Ascending aorta (tissue), 2 donors: ENCODE data around the gene DUOX2. TPM values are rescaled to one million over a fixed set of nuclear protein-coding genes. Genes with fewer than 3 reads are reported as not detected.
"Not testable (repeated sequence)": the region's sequence is repeated elsewhere in the genome, so short reads cannot be mapped to it uniquely, and the experiment has no call there.

ENCODE experiments used
- DNase-seq, 2 donors: peaks; one replicate each; pipeline ENCODE4 v3.0.0-alpha.2; 2019; ENCODE audit warnings: low spot score in 2 of 2
- H3K27ac ChIP-seq, 2 donors: fragments of 200-600 bp; sonication (generic); one replicate each; pipeline ENCODE4 v1.5.1; 2016 to 2017; ENCODE audit warnings: mild to moderate bottlenecking in 1 of 2
- H3K27me3 ChIP-seq: fragments of 200-600 bp; sonication (generic); one replicate; pipeline ENCODE4 v1.5.1; 2017
- H3K36me3 ChIP-seq, 2 donors: fragments of 200-600 bp; sonication (generic); one replicate each; pipeline ENCODE4 v1.5.1; 2016
- H3K4me1 ChIP-seq, 2 donors: fragments of 200-600 bp; sonication (generic); one replicate each; pipeline ENCODE4 v1.5.1; 2016 to 2017; ENCODE audit warnings: mild to moderate bottlenecking in 1 of 2
- H3K4me3 ChIP-seq, 2 donors: fragments of 200-600 bp; sonication (generic); one replicate each; pipeline ENCODE4 v1.5.1; 2016 to 2017; ENCODE audit warnings: mild to moderate bottlenecking in 1 of 2
- H3K9me3 ChIP-seq, 2 donors: fragments of 200-600 bp; sonication (generic); one replicate each; pipeline ENCODE4 v1.5.1; 2016
- intact Hi-C: fragments of 100-400 bp; cut with DNase I; formaldehyde crosslinking; loops from one replicate; pipeline ENCODE4 v1.15.1; 2023
- total RNA-seq: library from RNA; depleted of rRNA; stranded (reverse); fragments of >200 nt; gene quantifications from one replicate; pipeline ENCODE4 v1.1.0, GENCODE V29; 2016
- TF ChIP-seq, protein P1 (sequence below), 3 experiments: fragments of 200-600 bp in 2 of 3; fragments of 450-650 bp in 1 of 3; sonication (generic) in 2 of 3; IDR thresholded peaks; one replicate each; pipeline ENCODE4 v1.5.1; 2016 to 2019; ENCODE audit warnings: antibody characterized with exemption in 3 of 3, mild to moderate bottlenecking in 1 of 3, moderate library complexity in 1 of 3

The DUOX2 gene
- total RNA-seq, 1 donor from 2014 or later = 2.3 TPM

DNA sequence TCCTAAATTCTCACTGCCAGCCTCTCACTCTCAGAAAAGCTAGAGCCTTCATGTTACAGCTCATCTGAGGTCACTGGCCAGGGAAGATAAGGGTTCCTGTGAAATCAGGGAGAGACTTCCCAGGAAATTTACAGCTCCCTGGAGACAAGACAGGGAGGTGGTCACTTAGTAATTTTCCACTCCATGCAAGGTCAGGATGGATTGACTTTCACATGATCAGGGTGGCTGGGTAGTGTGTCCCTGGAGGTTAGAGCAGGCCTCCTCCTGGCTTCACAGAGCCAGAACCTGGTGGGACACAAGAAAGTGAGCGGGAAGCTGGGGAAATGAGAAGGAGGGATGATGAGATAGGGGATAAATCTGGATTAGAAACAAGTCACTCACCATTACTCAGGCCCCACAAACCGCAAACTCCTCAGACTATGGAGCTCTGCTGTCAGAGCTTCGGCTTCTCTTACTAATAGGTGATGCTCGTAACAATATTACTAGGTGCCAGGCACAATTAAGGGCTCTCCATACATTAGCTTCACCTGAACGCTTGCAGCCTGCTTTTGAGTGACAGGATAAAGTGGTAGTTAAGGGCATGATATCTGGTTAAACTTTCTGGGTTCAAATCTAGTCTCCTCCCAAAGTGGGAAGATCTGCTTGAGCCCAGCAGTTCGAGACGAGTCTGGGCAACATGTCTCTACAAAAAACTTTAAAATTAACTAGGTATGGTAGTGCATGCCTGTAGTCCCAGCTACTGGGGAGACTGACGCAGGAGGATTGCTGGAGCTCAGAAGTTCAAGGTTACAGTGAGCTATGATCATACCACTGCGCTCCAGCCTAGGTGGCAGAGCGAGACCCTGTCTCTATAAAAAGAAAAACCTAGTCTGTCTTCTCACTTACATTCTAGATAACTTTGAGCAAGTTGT is 24.9 kb downstream of the DUOX2 start:
- Histone ChIP-seq H3K27ac (no peak overlapping the region), H3K27me3 (no peaks in the 10 kb centered on the region), H3K4me1 (no peaks in the 10 kb centered on the region), H3K4me3 (no peak overlapping the region), H3K36me3 (no peaks in the 10 kb centered on the region), H3K9me3 (no peaks in the 10 kb centered on the region)
- TF ChIP-seq, protein P1, sequence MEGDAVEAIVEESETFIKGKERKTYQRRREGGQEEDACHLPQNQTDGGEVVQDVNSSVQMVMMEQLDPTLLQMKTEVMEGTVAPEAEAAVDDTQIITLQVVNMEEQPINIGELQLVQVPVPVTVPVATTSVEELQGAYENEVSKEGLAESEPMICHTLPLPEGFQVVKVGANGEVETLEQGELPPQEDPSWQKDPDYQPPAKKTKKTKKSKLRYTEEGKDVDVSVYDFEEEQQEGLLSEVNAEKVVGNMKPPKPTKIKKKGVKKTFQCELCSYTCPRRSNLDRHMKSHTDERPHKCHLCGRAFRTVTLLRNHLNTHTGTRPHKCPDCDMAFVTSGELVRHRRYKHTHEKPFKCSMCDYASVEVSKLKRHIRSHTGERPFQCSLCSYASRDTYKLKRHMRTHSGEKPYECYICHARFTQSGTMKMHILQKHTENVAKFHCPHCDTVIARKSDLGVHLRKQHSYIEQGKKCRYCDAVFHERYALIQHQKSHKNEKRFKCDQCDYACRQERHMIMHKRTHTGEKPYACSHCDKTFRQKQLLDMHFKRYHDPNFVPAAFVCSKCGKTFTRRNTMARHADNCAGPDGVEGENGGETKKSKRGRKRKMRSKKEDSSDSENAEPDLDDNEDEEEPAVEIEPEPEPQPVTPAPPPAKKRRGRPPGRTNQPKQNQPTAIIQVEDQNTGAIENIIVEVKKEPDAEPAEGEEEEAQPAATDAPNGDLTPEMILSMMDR (IDR thresholded peaks at IDR 0.05) = no peak
- intact Hi-C loops = no loop called here
- DNase-seq = no peak

DNA sequence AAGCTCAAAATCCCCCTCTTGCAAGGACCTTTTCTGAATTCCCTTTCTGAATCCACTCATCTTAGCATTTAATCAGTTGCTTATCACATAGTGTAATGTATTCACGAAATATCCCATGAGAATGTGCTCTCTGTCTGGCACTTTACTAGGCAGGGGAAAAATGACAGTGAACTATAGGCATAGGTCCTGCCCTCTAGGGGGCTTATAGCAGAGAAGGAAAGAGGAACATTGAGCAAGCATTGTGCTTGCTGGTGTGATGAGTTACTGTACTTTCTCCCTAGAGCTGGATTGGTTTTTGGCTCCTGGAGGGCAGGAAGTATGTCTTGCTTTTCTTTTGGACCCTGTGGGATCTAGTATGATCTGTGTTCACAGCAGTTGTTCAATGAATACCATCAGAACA is 26.5 kb downstream of the DUOX2 start:
- Histone ChIP-seq H3K27ac (no peak overlapping the region), H3K27me3 (no peaks in the 10 kb centered on the region), H3K36me3 (no peaks in the 10 kb centered on the region), H3K4me1 (no peaks in the 10 kb centered on the region), H3K4me3 (no peak overlapping the region), H3K9me3 (no peaks in the 10 kb centered on the region)
- TF ChIP-seq, protein P1 (IDR thresholded peaks at IDR 0.05) = no peak
- intact Hi-C loops = no loop called here
- no peak for DNase-seq

DNA sequence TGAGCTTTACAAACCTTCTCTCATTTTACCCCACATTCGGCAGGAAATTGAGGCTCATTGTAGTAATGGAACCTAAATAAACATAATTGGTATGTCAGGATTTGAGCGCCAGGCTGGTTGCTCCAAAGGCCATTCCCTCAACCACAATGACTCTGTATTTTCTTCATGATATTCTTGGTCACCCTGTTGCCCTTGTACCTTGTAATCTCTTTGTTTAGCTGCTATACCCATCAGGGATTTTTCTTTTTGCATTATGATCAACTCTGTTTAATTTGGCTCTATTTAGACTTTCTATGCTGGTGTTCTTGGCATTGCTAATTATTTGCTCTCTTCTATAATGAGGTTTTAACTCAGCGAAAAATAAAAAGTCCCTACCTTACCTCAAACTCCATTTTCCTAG is 29.8 kb downstream of the DUOX2 start:
- Histone ChIP-seq H3K4me1 (no peaks in the 10 kb centered on the region), H3K27me3 (no peaks in the 10 kb centered on the region), H3K4me3 (no peak overlapping the region), H3K36me3 (no peaks in the 10 kb centered on the region), H3K9me3 (no peaks in the 10 kb centered on the region), H3K27ac (no peak overlapping the region)
- intact Hi-C loops = no loop called here
- TF ChIP-seq, protein P1 (IDR thresholded peaks at IDR 0.05) = no peak
- no peak for DNase-seq

DNA sequence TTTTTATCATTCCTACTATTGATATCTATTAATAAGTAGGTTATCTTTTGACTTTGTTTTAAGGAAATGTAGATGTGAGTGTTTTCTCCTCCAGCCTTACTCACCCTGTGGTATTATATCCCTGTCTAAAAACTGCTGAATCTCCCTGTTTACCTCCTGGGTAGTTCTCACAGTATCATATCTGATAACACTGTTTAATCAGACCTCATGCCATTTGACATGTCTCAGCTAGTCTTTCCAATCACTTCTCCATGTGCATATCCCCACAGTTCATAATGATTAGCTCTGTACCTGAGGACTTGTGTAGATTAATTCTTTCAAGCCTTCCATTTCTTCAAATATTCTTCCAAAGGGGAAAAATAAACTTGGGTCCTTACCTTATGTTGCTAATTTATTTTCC is 30.7 kb downstream of the DUOX2 start:
- TF ChIP-seq, protein P1 (IDR thresholded peaks at IDR 0.05) = no peak
- intact Hi-C loops = no loop called here
- no peak overlapping the region for H3K4me3 ChIP-seq
- no peaks in the 10 kb centered on the region for H3K9me3 ChIP-seq
- H3K27me3 ChIP-seq = no peaks in the 10 kb centered on the region
- no peak for DNase-seq
- H3K27ac ChIP-seq = no peak overlapping the region
- no peaks in the 10 kb centered on the region for H3K36me3 ChIP-seq
- H3K4me1 ChIP-seq = no peaks in the 10 kb centered on the region

DNA sequence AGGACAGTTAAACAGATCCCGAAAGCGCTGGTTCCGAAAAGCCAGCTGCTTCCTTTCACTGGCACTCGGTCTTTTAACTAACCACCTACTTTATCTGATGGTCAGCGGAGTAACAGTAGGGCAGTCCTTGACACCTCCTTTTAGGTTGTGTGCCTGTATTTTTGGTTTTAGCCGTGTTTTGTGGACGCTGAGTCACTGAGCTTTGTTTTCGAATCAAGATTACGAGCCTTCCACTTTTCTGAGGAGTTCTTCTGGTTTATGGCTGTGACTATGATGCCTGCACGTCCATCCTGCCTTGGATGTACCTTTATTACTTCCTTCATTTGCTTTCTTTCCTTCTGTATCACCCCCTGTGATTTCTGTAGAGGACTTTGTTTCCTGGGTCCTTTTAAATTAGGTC is 31.6 kb downstream of the DUOX2 start:
- H3K36me3 ChIP-seq, intact Hi-C loops, DNase-seq, H3K27ac ChIP-seq, H3K9me3 ChIP-seq, H3K27me3 ChIP-seq, H3K4me3 ChIP-seq, H3K4me1 ChIP-seq: not testable (repeated sequence)

DNA sequence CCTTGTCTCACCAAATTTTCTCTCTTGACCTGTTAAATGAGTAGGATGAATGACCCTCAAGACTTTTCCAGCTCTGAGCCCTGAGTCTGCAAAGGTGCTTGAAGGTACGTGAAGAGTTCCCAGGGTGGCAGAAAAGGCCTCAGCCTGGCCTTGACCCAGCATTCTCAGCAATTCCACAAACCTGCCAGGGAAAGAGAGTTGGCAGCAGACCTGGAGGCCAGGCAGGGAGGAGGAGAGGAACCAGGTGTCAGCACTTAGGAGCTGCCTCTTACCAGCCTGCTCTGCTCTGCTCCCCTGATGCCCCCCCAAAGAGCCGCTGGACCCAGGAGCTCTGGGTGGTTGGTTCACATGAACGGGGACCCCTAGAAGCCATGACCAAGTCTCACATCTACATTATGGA is 33.4 kb downstream of the DUOX2 start:
- H3K27ac ChIP-seq, H3K4me3 ChIP-seq, H3K36me3 ChIP-seq, intact Hi-C loops, H3K9me3 ChIP-seq, H3K4me1 ChIP-seq, H3K27me3 ChIP-seq, DNase-seq: not testable (repeated sequence)

DNA sequence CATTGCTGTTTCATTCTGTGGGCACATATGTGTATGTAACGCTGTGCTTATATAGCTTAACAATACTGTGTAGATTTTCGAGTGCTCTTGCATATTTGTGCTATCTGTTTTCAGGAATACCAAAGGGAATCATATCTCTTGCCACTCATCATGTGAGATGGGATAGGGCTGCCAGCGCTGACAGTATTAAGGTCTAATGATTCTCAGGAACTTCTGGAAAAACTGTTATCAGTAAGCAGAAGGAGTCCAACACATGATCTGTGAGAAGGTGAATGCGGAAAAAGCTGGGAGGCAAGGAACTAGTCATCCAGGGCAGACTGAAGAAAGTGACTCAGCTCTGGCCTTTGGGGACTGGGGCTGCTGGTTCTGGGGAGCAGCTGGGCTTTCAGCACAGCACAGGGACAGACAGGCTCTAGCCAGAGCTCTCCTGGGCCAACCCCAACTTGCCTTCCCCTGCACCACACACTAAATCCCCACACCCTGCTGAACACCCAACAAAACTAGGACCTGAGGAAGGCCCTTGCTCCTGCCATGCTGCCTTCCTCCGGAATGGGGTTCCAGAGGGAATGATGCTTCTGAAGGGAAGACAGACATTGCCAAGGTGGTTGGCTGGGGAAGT is 34.2 kb downstream of the DUOX2 start:
- H3K27ac ChIP-seq, H3K9me3 ChIP-seq, intact Hi-C loops, DNase-seq, H3K4me1 ChIP-seq, H3K27me3 ChIP-seq, H3K36me3 ChIP-seq, H3K4me3 ChIP-seq: not testable (repeated sequence)

DNA sequence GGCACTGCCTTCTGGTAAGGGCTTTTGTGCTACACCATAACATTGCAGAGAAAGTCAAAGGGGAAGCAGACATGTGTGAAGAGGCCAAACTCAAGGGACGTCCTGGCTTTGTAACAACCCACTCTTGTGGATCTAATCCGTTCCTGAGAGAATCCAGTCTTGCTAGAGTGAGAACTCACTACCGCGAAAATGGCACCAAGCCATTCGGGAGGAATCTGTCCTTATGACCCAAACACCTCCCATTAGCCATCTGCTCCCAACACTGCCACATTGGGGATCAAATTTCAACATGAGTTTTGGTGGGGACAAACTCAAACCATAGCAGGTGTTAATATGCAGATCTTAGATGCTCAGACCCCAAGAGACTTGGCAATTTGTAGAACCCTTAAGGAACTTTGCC is 34.8 kb downstream of the DUOX2 start:
- intact Hi-C loops, H3K4me3 ChIP-seq, H3K36me3 ChIP-seq, H3K27me3 ChIP-seq, H3K9me3 ChIP-seq, DNase-seq, H3K27ac ChIP-seq, H3K4me1 ChIP-seq: not testable (repeated sequence)

DNA sequence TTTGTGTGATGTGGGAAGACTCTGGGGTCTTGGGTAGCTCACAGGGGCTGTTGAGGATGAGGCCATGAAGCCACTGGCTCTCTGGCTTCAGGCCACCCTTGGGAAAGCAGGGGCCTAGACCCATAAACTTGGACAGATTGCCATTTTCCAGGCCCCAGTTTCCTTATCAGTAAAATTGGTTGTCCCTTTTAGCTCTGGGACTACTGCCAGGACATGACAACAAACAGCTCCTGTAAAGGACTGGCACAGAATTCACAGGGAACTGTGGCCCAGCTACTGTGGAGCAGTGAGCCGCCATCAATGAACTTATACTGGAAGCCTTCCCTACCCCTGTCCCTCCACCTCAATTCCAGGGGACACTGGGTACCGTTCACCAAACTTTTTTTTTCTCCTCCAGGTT is 36.6 kb downstream of the DUOX2 start:
- peak overlapping the region; percentile 62 to 64 for H3K27ac ChIP-seq
- not testable (repeated sequence) for DNase-seq

More for the DNA sequence above, 36.6 kb downstream of the DUOX2 start:
- H3K9me3 ChIP-seq, H3K36me3 ChIP-seq, H3K4me1 ChIP-seq, H3K27me3 ChIP-seq, H3K4me3 ChIP-seq, intact Hi-C loops: not testable (repeated sequence)
